HCT116 (cell line): ENCODE data around the gene CHST8.

Experiments
- ATF3 ChIP-seq: IDR thresholded peaks from 2 replicates; pipeline ENCODE4 v1.6.1; 2012
- CTCF ChIP-seq, 3 experiments: fragments of 200-600 bp in 1 of 3; sonication (generic) in 1 of 3; IDR thresholded peaks in 2 of 3; conservative IDR thresholded peaks in 1 of 3; 2 replicates each; pipeline ENCODE4 v1.5.1; 2012 to 2017; ENCODE audit warnings: low read depth in 2 of 3, low read length in 2 of 3, antibody characterized with exemption in 1 of 3, borderline replicate concordance in 1 of 3, control low read depth in 1 of 3, mild to moderate bottlenecking in 1 of 3, mixed read lengths in 1 of 3, mixed run types in 1 of 3, moderate library complexity in 1 of 3; ENCODE audit not compliant: insufficient read depth in 1 of 3
- ELF1 ChIP-seq: IDR thresholded peaks from 2 replicates; pipeline ENCODE4 v1.6.1; 2012; ENCODE audit warnings: low read depth, borderline replicate concordance
- EZH2phosphoT487 ChIP-seq: fragments of 200-600 bp; IDR thresholded peaks from 2 replicates; pipeline ENCODE4 v1.6.1; 2018; ENCODE audit warnings: antibody characterized with exemption, borderline replicate concordance
- FOSL1 ChIP-seq: IDR thresholded peaks from 2 replicates; pipeline ENCODE4 v1.6.1; 2012; ENCODE audit warnings: low read depth
- MAX ChIP-seq: IDR thresholded peaks from 2 replicates; pipeline ENCODE4 v1.6.1; 2012
- POLR2A ChIP-seq: IDR thresholded peaks from 2 replicates; pipeline ENCODE4 v1.7.0; 2011; ENCODE audit warnings: borderline replicate concordance; ENCODE audit not compliant: insufficient read depth, insufficient read length; ENCODE audit errors: extremely low read depth
- POLR2AphosphoS5 ChIP-seq: IDR thresholded peaks from 2 replicates; pipeline ENCODE4 v1.6.1; 2011; ENCODE audit warnings: mild to moderate bottlenecking, low read depth, low read length, moderate library complexity
- RAD21 ChIP-seq: IDR thresholded peaks from 2 replicates; pipeline ENCODE4 v1.6.1; 2012; ENCODE audit warnings: low read depth, mild to moderate bottlenecking
- REST ChIP-seq: IDR thresholded peaks from 2 replicates; pipeline ENCODE4 v1.6.1; 2012; ENCODE audit warnings: low read depth
- SRF ChIP-seq: IDR thresholded peaks from 2 replicates; pipeline ENCODE4 v1.6.1; 2012; ENCODE audit warnings: low read depth
- TCF7L2 ChIP-seq: IDR thresholded peaks from 2 replicates; pipeline ENCODE4 v1.7.0; 2011; ENCODE audit warnings: borderline replicate concordance, inconsistent platforms; ENCODE audit not compliant: insufficient read depth, insufficient read length; ENCODE audit errors: extremely low read depth
- YY1 ChIP-seq: IDR thresholded peaks from 2 replicates; pipeline ENCODE4 v1.6.1; 2011; ENCODE audit warnings: low read length, low read depth, moderate library complexity, mild to moderate bottlenecking; ENCODE audit not compliant: insufficient replicate concordance; ENCODE audit errors: extremely low read depth
- ZBTB33 ChIP-seq: IDR thresholded peaks from 2 replicates; pipeline ENCODE4 v1.6.1; 2011; ENCODE audit warnings: mild to moderate bottlenecking, low read length, moderate library complexity; ENCODE audit not compliant: insufficient replicate concordance; ENCODE audit errors: extremely low read depth

- no peak for TF ChIP-seq YY1
- no peak for TF ChIP-seq CTCF (IDR thresholded peaks at IDR 0.05 in 2 of 3, conservative IDR thresholded peaks at IDR 0.05 in 1 of 3; ENCODE audit: borderline replicate concordance in 1 of 3, insufficient read depth in 1 of 3, low read depth in 2 of 3, low read length in 2 of 3)
- TF ChIP-seq POLR2AphosphoS5 = no peak
- TF ChIP-seq POLR2A = no peak
- no peak for TF ChIP-seq EZH2phosphoT487
- no peak for TF ChIP-seq ATF3
- TF ChIP-seq RAD21 = no peak
- TF ChIP-seq ZBTB33 = no peak
- TF ChIP-seq TCF7L2 = no peak
- no peak for TF ChIP-seq SRF
- TF ChIP-seq MAX = no peak
- TF ChIP-seq FOSL1 = no peak
- no peak for TF ChIP-seq REST
- no peak for TF ChIP-seq ELF1
Observed at GRCh38 chr19:33580645-33581037, 41.1 kb upstream of the CHST8 start.
